Right lobe of liver (tissue), 6 donors: ENCODE results near the gene ULK1. TPM values are rescaled to one million over a fixed set of nuclear protein-coding genes. Genes with fewer than 3 reads are reported as not detected.

Experiments used
- ATAC-seq, 4 donors: fragments of 200-7000 bp; cut with Tn5 transposase; one replicate each; pipeline ENCODE4 v1.9.1; 2020; ENCODE audit warnings: mild to moderate bottlenecking in 4 of 4, moderate library complexity in 4 of 4
- DNase-seq, 3 donors: peaks; one replicate each; pipeline ENCODE4 v3.0.0-alpha.2; 2020
- H3K27ac ChIP-seq, 3 donors: fragments of 200-600 bp; one replicate each; pipeline ENCODE4 v1.8.0; 2022
- H3K27me3 ChIP-seq, 2 donors: fragments of 200-600 bp; one replicate each; pipeline ENCODE4 v1.8.0; 2022
- H3K36me3 ChIP-seq, 4 donors: fragments of 200-600 bp; sonication (generic) in 1 of 4; one replicate each; pipeline versions ENCODE4 v1.5.1 to v1.8.0; 2017 to 2022; ENCODE audit warnings: control low read depth in 1 of 4
- H3K4me1 ChIP-seq, 4 donors: fragments of 200-600 bp; sonication (generic) in 1 of 4; one replicate each; pipeline versions ENCODE4 v1.5.1 to v1.8.0; 2017 to 2022; ENCODE audit warnings: control low read depth in 1 of 4
- H3K4me3 ChIP-seq, 3 donors: fragments of 200-600 bp; one replicate each; pipeline ENCODE4 v1.8.0; 2022
- H3K9me3 ChIP-seq, 4 donors: fragments of 200-600 bp; sonication (generic) in 1 of 4; one replicate each; pipeline versions ENCODE4 v1.5.1 to v1.8.0; 2017 to 2022; ENCODE audit warnings: control low read depth in 1 of 4
- CTCF ChIP-seq, 4 donors: fragments of 200-600 bp in 3 of 4; fragments of 450-650 bp in 1 of 4; IDR thresholded peaks; one replicate each; pipeline versions ENCODE4 v1.5.1 to v1.8.0; 2016 to 2022; ENCODE audit warnings: antibody characterized with exemption in 4 of 4, mild to moderate bottlenecking in 2 of 4
- POLR2A ChIP-seq: fragments of 450-650 bp; IDR thresholded peaks from one replicate; pipeline ENCODE4 v1.6.1; 2017; ENCODE audit warnings: antibody characterized with exemption, mild to moderate bottlenecking
- WGBS: methylation state at CpG from one replicate; pipeline ENCODE4 v1.1.6; 2018; ENCODE audit warnings: low coverage, low lambda C conversion rate; ENCODE audit not compliant: insufficient coverage; ENCODE audit errors: missing lambda C conversion rate; 5-methylcytosine and 5-hydroxymethylcytosine counted together
- intact Hi-C, 2 donors: fragments of 100-400 bp; cut with DNase I; formaldehyde crosslinking; loops; one replicate each; pipeline versions ENCODE4 v1.11.2 to v1.14.1; 2022
- total RNA-seq, 6 experiments: library from RNA; depleted of rRNA in 2 of 6; stranded (reverse); fragments of >200 nt in 2 of 6; fragmentation: NEBNext Ultra II Directional in 3 of 6; extraction: Animal tissue kit (Norgen Biotek cat#: 25700) in 3 of 6; gene quantifications; one replicate each; pipeline versions ENCODE4 v1.1.0 to v1.2.4, GENCODE V29; 2016 to 2023
- donor health status: DM: no; HTN: yes; CAD: no.
- donor health status: DM: no; HTN: no; CAD: no.
- donor health status: DM: no; HTN: no; CAD: no.
- donor health status: DM: no; HTN: yes; CAD: no.
- donor health status: DM: no; HTN: yes; CAD: no.

The ULK1 gene
- total RNA-seq, 6 experiments from 2014 or later, result 14.5 to 39.0 (median 20.5) TPM

GRCh38 chr12:131915823-131916222 is 21.4 kb downstream of the ULK1 start:
- Histone ChIP-seq H3K4me3 (no peak overlapping the region), H3K36me3 (peaks cover 0 to 79% (median 43%) of the 10 kb centered on the region in 4 donors), H3K27me3 (no peaks in the 10 kb centered on the region), H3K4me1 (no peaks in the 10 kb centered on the region), H3K9me3 (no peaks in the 10 kb centered on the region), H3K27ac (no peak overlapping the region)
- no peak for ATAC-seq
- TF ChIP-seq CTCF (IDR thresholded peaks at IDR 0.05), result no peak
- no peak for TF ChIP-seq POLR2A
- WGBS, result no CpG with 5 or more reads among the region's 21 CpGs
- peak in 2 of 3 donors; percentile 44 to 57 for DNase-seq
- intact Hi-C loops, result no loop called here

- 88% methylated on average over 3 of the region's 36 CpGs for WGBS
- DNase-seq, result peak in 2 of 3 donors; percentile 48 to 70
- no peaks in the 10 kb centered on the region for H3K27me3 ChIP-seq
- TF ChIP-seq POLR2A (no peak), CTCF (IDR thresholded peaks at IDR 0.05) (no peak)
- no peak overlapping the region for H3K27ac ChIP-seq
- no peaks in the 10 kb centered on the region for H3K4me1 ChIP-seq
- intact Hi-C loops, result no loop called here
- no peaks in the 10 kb centered on the region for H3K9me3 ChIP-seq
- no peak for ATAC-seq
- peaks cover 0 to 79% (median 43%) of the 10 kb centered on the region in 4 donors for H3K36me3 ChIP-seq
- H3K4me3 ChIP-seq, result no peak overlapping the region
Measured at GRCh38 chr12:131916306-131917138, 22.1 kb downstream of the ULK1 start.

GRCh38 chr12:131917139-131917710 is 22.8 kb downstream of the ULK1 start:
- WGBS, result no CpG with 5 or more reads among the region's 31 CpGs
- DNase-seq (peak in 2 of 3 donors; percentile 42 to 48), ATAC-seq (no peak)
- Histone ChIP-seq H3K9me3 (no peaks in the 10 kb centered on the region), H3K36me3 (peaks cover 0 to 76% (median 43%) of the 10 kb centered on the region in 4 donors), H3K27me3 (no peaks in the 10 kb centered on the region), H3K27ac (no peak overlapping the region), H3K4me3 (no peak overlapping the region), H3K4me1 (no peaks in the 10 kb centered on the region)
- TF ChIP-seq POLR2A (no peak), CTCF (IDR thresholded peaks at IDR 0.05) (no peak)
- intact Hi-C loops, result no loop called here

GRCh38 chr12:131917711-131918306 is 23.4 kb downstream of the ULK1 start:
- 88% methylated on average over 5 of the region's 18 CpGs for WGBS
- Histone ChIP-seq H3K4me1 (no peaks in the 10 kb centered on the region), H3K36me3 (peaks cover 0 to 70% (median 41%) of the 10 kb centered on the region in 4 donors), H3K4me3 (no peak overlapping the region), H3K27ac (no peak overlapping the region), H3K27me3 (no peaks in the 10 kb centered on the region), H3K9me3 (no peaks in the 10 kb centered on the region)
- TF ChIP-seq CTCF (IDR thresholded peaks at IDR 0.05) (no peak), POLR2A (no peak)
- DNase-seq, result peak in 2 of 3 donors; percentile 42 to 51
- peak in 1 of 4 donors; percentile 6 for ATAC-seq
- intact Hi-C loops, result no loop called here
